GM12892 (cell line): Measurements from ENCODE around the gene MIOX.

Experiments
- POLR2A ChIP-seq: IDR thresholded peaks from 2 replicates; pipeline ENCODE4 v1.6.1; 2011; ENCODE audit warnings: low read depth, low read length, control low read depth
- POLR2AphosphoS5 ChIP-seq: IDR thresholded peaks from 2 replicates; pipeline ENCODE4 v1.6.1; 2011; ENCODE audit warnings: low read depth, low read length, control low read depth

DNA sequence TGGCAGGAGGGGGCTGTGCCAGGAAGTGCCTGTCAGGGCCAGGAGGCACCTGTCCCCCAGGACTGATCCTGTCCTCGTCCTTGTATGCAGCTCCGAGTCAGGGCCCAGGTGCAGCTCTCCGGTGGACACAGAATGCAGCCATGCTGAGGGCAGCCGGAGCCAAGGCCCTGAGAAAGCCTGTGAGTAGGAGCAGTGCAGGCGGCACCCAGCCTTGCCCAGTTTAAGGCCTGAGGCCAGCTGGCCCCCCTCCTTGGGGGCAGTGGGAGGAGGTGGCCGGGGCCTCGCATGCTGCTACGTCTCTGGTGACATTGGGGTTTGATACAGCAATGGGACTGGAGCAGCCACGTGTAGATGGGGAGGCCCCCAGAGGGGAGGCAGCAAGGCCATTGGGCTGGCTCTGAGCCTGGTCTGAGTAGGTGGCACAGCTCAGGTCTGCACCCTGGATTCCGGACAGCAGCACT, 46.8 kb upstream of the MIOX start:
- TF ChIP-seq POLR2A, result no peak
- TF ChIP-seq POLR2AphosphoS5, result no peak
